SU-DHL-6 (cell line): Measurements from ENCODE around the gene SALL1.

ENCODE experiments used
- CTCF ChIP-seq: fragments of 200-600 bp; sonication (generic); IDR thresholded peaks from one replicate; pipeline ENCODE4 v1.5.1; 2017; ENCODE audit warnings: antibody characterized with exemption, mild to moderate bottlenecking, low read length, moderate library complexity; ENCODE audit not compliant: insufficient read depth, poor library complexity, severe bottlenecking
- EZH2phosphoT487 ChIP-seq: fragments of 200-600 bp; sonication (generic), shearing (Covaris generic); conservative IDR thresholded peaks from 2 replicates; pipeline ENCODE4 v1.6.1; 2018; ENCODE audit warnings: mild to moderate bottlenecking, antibody characterized with exemption, low read length, moderate library complexity, mixed read lengths

GRCh38 chr16:51149721-51150164 lies 1.3 kb downstream of the SALL1 start:
- TF ChIP-seq CTCF (no peak), EZH2phosphoT487 (no peak)
